NB4 (cell line): ENCODE measurements around the gene CFAP97D1.
A peak's percentile ranks its signal among the peaks of the same experiment; 100 is the strongest.

Experiments
- DNase-seq: peaks from one replicate; pipeline ENCODE4 v3.0.0; 2010; ENCODE audit warnings: low read depth
- H3K4me3 ChIP-seq: one replicate; pipeline ENCODE4 v1.5.1; 2011; ENCODE audit warnings: mild to moderate bottlenecking, low read depth, low read length, moderate library complexity
- CTCF ChIP-seq: IDR thresholded peaks from one replicate; pipeline ENCODE4 v1.5.1; 2012; ENCODE audit warnings: low read depth, low read length
- MAX ChIP-seq: IDR thresholded peaks from 2 replicates; pipeline ENCODE4 v1.6.1; 2011; ENCODE audit warnings: low read depth, low read length
- MYC ChIP-seq: IDR thresholded peaks from 2 replicates; pipeline ENCODE4 v1.6.1; 2011; ENCODE audit warnings: low read depth, low read length
- POLR2A ChIP-seq: IDR thresholded peaks from 2 replicates; pipeline ENCODE4 v1.6.1; 2011; ENCODE audit warnings: mild to moderate bottlenecking; ENCODE audit not compliant: insufficient read length; ENCODE audit errors: extremely low read depth

CFAP97D1 gene

GRCh38 chr17:43760254-43760852, 19.9 kb upstream of the CFAP97D1 start:
- H3K4me3 ChIP-seq = no peak overlapping the region
- TF ChIP-seq MYC = no peak
- TF ChIP-seq MAX = peak; percentile 48; the same call in 1 of the 2 replicates
- TF ChIP-seq CTCF = peak; percentile 98
- DNase-seq = peak; percentile 85

GRCh38 chr17:43766413-43767052, 13.7 kb upstream of the CFAP97D1 start:
- DNase-seq = peak; percentile 61
- TF ChIP-seq CTCF (peak; percentile 75), POLR2A (no peak)
- no peak overlapping the region for H3K4me3 ChIP-seq

GRCh38 chr17:43767053-43767712, 13.1 kb upstream of the CFAP97D1 start:
- no peak for TF ChIP-seq MYC
- no peak for DNase-seq

GRCh38 chr17:43767713-43768059, 12.5 kb upstream of the CFAP97D1 start:
- TF ChIP-seq MAX = no peak
- TF ChIP-seq POLR2A = no peak
- no peak for TF ChIP-seq MYC
- no peak for TF ChIP-seq CTCF
- no peak overlapping the region for H3K4me3 ChIP-seq
- DNase-seq = no peak

More at GRCh38 chr17:43767053-43767712, 13.1 kb upstream of the CFAP97D1 start:
- no peak overlapping the region for H3K4me3 ChIP-seq

GRCh38 chr17:43768382-43768781, 11.9 kb upstream of the CFAP97D1 start:
- TF ChIP-seq MAX = peak; percentile 89
- TF ChIP-seq CTCF = no peak
- no peak for TF ChIP-seq POLR2A
- peak; percentile 80 for TF ChIP-seq MYC
- H3K4me3 ChIP-seq = no peak overlapping the region
- peak; percentile 87 for DNase-seq

- DNase-seq = no peak
- TF ChIP-seq POLR2A = no peak
- no peak for TF ChIP-seq MYC
- no peak for TF ChIP-seq MAX
- no peak for TF ChIP-seq CTCF
- H3K4me3 ChIP-seq = no peak overlapping the region
Observed at GRCh38 chr17:43768943-43769342, 11.3 kb upstream of the CFAP97D1 start.
